GM19452 (cell line): ENCODE measurements around the gene FLAD1.

ENCODE experiments used
- ATAC-seq: cut with Tn5 transposase; IDR thresholded peaks from one replicate; pipeline ENCODE4 v1.9.1; 2021; ENCODE audit not compliant: unreplicated experiment

FLAD1 gene

GRCh38 chr1:155034318-155035208 is 51.4 kb downstream of the FLAD1 start:
- ATAC-seq: no peak

DNA sequence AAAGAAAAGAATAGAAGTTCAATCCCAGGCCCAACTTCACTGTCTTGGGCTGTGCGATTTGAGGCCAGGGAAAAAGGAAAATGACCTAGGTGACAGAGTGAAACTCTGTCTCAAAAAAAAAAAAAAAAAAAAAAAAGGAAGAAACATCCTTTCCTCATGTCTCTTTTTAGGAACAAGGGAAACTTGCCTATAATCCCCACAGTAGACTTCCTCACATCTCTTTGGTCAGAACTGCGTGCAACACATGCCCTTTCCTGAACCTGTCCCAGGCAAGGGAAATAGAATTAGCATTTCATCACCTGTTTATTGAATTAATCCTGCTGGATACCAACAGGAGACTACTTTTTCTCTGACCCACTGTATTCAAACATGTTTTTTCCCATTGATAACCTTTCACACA is 52.8 kb downstream of the FLAD1 start:
- ATAC-seq: no peak

DNA sequence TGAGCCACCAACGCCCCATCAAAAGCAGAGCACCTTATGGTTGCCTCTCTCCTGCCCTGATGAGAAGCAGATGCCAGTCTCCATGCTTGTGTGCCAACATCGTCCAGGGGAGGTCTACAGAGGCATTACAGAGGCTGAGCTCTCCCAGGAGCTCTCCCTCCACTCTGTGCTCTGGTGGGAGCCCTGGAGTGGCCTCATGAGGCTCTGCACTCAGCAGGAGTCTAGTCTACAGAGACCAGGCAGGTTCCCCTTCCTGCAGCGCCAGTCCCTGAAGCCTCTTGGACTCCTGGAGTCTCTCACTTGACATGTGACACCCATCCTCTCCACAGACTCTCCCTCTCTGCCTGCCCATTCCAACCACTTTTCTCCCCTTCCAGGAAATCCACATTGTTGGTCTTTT is 53.9 kb downstream of the FLAD1 start:
- no peak for ATAC-seq

DNA sequence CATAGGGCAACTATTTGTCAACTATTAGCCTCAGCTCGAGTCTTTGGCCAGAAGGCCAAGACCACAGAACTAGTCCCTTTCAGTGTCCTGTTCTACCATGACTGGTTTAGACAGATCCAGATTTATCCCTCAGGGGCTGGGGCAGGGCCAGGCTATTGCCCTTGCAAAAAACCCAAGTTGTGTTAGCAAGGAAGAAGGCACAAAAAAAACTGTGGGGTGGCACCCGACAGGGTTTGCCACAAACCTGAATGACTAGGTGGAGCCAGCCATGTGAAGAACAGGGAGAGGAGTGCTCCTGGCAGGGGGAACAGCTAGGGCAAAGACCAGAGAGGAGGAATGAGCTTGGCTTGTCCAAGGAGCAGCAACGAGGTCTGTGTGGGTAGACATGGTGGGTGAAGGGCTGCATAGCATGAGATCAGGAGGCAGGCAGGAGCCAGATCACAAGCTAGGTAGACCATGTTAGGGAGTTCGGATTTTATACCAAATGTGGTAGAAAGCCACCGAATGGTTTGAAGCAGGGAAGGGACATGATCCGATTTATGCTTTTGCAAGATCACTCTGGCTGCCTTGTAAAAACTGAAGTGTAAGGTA is 54.8 kb downstream of the FLAD1 start:
- no peak for ATAC-seq

GRCh38 chr1:155038602-155039307 is 55.6 kb downstream of the FLAD1 start:
- no peak for ATAC-seq

DNA sequence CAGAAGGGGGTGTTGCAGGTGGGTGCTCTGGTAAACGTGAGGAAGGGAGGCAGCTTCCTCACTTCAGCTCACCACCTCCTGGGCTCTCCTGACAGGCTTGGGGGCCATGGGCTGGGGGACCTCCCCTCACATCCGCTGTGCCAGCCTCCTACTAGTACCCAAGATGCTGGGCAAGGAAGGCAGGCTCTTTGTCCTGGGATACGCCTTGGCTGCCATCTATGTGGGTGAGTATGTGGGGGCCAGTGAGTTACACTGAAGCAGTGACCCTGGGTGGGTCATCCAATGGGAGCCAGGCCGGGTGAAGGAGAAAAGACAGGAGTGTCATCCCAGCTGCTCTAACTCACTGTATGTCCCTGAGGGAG is 56.1 kb downstream of the FLAD1 start:
- ATAC-seq: no peak

DNA sequence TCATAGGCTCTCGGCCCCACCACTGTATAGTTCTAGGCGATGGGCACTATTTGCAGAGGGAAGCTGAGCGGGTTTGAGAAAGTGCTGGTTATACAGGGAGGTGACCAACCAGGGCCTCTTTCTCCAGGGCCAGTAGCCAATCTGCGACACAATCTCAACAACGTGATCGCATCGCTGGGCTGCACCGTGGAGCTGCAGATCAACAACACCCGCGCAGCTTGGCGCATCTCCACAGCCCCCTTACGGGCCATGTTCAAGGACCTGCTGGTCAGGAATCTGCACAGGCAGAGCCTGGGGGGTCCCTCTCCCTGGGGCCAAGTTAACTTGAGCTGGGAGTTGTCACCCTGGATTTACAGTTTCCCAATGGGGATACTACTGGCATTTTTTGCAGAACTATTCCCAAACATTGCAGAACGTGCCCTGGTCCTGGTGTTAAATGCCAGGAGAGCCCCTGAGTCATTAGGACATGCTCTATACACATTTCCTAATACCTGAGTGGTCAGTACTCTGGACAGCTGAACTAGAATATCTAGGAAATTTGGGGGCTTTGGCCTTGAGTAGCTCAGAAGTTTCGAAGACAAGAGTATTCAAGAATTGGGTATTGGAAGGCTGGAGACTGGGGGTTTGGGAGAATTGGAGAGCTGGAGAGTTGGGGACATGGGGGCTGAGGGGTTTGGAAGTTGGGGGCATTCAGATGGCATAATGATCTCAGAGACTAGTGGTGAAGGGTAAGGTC is 57.4 kb downstream of the FLAD1 start:
- no peak for ATAC-seq
